Immature natural killer cell (primary cell): ENCODE results near the gene NPEPPS. TPM values are rescaled to one million over a fixed set of nuclear protein-coding genes. Genes with fewer than 3 reads are reported as not detected.

Experiments
- DNase-seq, 3 donors: peaks; one replicate each; pipeline ENCODE4 v3.0.0; 2022; ENCODE audit warnings: mixed read lengths in 1 of 3
- H3K27ac Mint-ChIP-seq, 6 donors: one replicate each; pipeline ENCODE4 v1.8.0; 2020; ENCODE audit warnings: mixed read lengths in 6 of 6, mild to moderate bottlenecking in 5 of 6, inconsistent platforms in 4 of 6, moderate library complexity in 3 of 6
- H3K27me3 Mint-ChIP-seq, 3 donors: one replicate each; pipeline ENCODE4 v1.8.0; 2020 to 2021; ENCODE audit warnings: low read depth in 3 of 3, mild to moderate bottlenecking in 3 of 3, mixed read lengths in 3 of 3, moderate library complexity in 3 of 3, inconsistent platforms in 1 of 3
- H3K36me3 Mint-ChIP-seq, 3 donors: one replicate each; pipeline ENCODE4 v1.8.0; 2020; ENCODE audit warnings: mixed read lengths in 3 of 3, inconsistent platforms in 2 of 3, mild to moderate bottlenecking in 2 of 3
- H3K4me1 Mint-ChIP-seq, 2 donors: one replicate each; pipeline ENCODE4 v1.8.0; 2020; ENCODE audit warnings: inconsistent platforms in 2 of 2, mild to moderate bottlenecking in 2 of 2, mixed read lengths in 2 of 2, moderate library complexity in 1 of 2
- H3K4me3 Mint-ChIP-seq, 5 donors: one replicate each; pipeline ENCODE4 v1.8.0; 2020; ENCODE audit warnings: mild to moderate bottlenecking in 5 of 5, mixed read lengths in 5 of 5, inconsistent platforms in 3 of 5, moderate library complexity in 3 of 5
- H3K9me3 Mint-ChIP-seq, 6 donors: one replicate each; pipeline ENCODE4 v1.8.0; 2020; ENCODE audit warnings: mild to moderate bottlenecking in 6 of 6, mixed read lengths in 6 of 6, inconsistent platforms in 4 of 6, moderate library complexity in 3 of 6
- polyA plus RNA-seq, 3 donors: library from polyadenylated mRNA; unstranded; fragments of 300-500 nt; fragmentation: Illumina TruSeq; gene quantifications; one replicate each; pipeline ENCODE4 v1.2.3, GENCODE V29; 2021

NPEPPS gene
- polyA plus RNA-seq, 3 donors from 2014 or later, result 23.9 to 51.0 (median 33.7) TPM

- no peaks in the 10 kb centered on the region for H3K4me1 Mint-ChIP-seq
- H3K9me3 Mint-ChIP-seq, result no peaks in the 10 kb centered on the region
- DNase-seq, result no peak
- peaks cover 5 to 9% (median 5%) of the 10 kb centered on the region in 3 donors for H3K36me3 Mint-ChIP-seq
- H3K27ac Mint-ChIP-seq, result no peak overlapping the region
- H3K4me3 Mint-ChIP-seq, result no peak overlapping the region
- H3K27me3 Mint-ChIP-seq, result peaks cover 0 to 1% (median 0%) of the 10 kb centered on the region in 3 donors
Measured at GRCh38 chr17:47628014-47628566, 97.2 kb downstream of the NPEPPS start.

DNA sequence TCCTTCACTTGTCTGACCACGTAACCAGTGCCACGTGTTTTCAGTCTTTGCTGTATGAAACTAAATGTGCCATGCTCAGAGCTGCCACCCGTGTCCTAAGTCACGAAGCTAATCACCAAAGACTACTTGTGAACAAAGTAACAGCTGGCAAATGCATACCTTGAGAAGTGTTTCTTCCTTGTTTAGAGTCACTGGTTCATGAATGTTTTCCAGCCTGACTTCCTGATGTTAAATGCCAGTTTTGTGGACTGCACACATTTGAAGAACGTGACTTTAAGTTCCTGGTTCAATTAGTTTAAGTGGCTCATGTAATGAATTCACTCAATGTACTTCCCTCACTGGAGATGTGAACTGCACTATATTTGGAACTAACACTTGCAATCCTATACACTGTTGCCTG lies 98.9 kb downstream of the NPEPPS start:
- Mint-ChIP-seq H3K9me3 (no peaks in the 10 kb centered on the region), H3K4me1 (peaks cover 8 to 11% of the 10 kb centered on the region in 2 donors), H3K4me3 (no peak overlapping the region), H3K36me3 (peaks cover 3 to 6% (median 5%) of the 10 kb centered on the region in 3 donors), H3K27me3 (peaks cover 0 to 3% (median 2%) of the 10 kb centered on the region in 3 donors), H3K27ac (peak overlapping the region in 1 of 6 donors; percentile 65)
- DNase-seq, result no peak

GRCh38 chr17:47630614-47631013 lies 99.7 kb downstream of the NPEPPS start:
- no peaks in the 10 kb centered on the region for H3K9me3 Mint-ChIP-seq
- H3K27ac Mint-ChIP-seq, result peak overlapping the region in 1 of 6 donors; percentile 65
- DNase-seq, result no peak
- H3K4me1 Mint-ChIP-seq, result peaks cover 13 to 16% of the 10 kb centered on the region in 2 donors
- H3K36me3 Mint-ChIP-seq, result peaks cover 0 to 5% (median 5%) of the 10 kb centered on the region in 3 donors
- H3K4me3 Mint-ChIP-seq, result no peak overlapping the region
- H3K27me3 Mint-ChIP-seq, result peaks cover 0 to 4% (median 3%) of the 10 kb centered on the region in 3 donors

- Mint-ChIP-seq H3K4me3 (no peak overlapping the region), H3K9me3 (no peaks in the 10 kb centered on the region), H3K27ac (no peak overlapping the region), H3K4me1 (peaks cover 20 to 26% of the 10 kb centered on the region in 2 donors), H3K27me3 (peaks cover 0 to 4% (median 3%) of the 10 kb centered on the region in 3 donors), H3K36me3 (peaks cover 0 to 5% (median 5%) of the 10 kb centered on the region in 3 donors)
- DNase-seq, result no peak
Measured at GRCh38 chr17:47632991-47633390, 102.1 kb downstream of the NPEPPS start.

GRCh38 chr17:47633996-47634395 lies 103.1 kb downstream of the NPEPPS start:
- peaks cover 20 to 26% of the 10 kb centered on the region in 2 donors for H3K4me1 Mint-ChIP-seq
- H3K36me3 Mint-ChIP-seq, result peaks cover 0 to 7% (median 7%) of the 10 kb centered on the region in 3 donors
- peak overlapping the region in 1 of 5 donors; percentile 36 for H3K4me3 Mint-ChIP-seq
- peaks cover 0 to 4% (median 3%) of the 10 kb centered on the region in 3 donors for H3K27me3 Mint-ChIP-seq
- DNase-seq, result no peak
- H3K27ac Mint-ChIP-seq, result peak overlapping the region in 4 of 6 donors; percentile 60 to 83 (median 74)
- H3K9me3 Mint-ChIP-seq, result no peaks in the 10 kb centered on the region

DNA sequence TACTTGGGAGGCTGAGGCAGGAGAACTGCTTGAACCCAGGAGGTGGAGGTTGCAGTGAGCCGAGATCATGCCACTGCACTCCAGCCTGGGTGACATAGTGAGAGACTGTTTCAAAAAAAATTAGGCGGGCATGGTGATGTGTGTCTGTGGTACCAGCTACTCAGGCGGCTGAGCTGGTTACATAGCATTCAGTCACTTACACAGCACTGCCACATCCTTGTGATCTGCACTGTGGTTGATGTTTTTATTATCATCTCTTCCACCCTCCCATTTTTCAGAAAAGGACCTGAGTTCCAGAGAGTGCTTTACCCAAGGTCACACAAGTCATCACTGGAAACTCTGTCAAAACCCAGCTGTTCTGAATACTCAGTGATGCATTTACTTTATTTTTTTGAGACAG lies 104.0 kb downstream of the NPEPPS start:
- H3K36me3 Mint-ChIP-seq, result peaks cover 0 to 8% (median 8%) of the 10 kb centered on the region in 3 donors
- peak overlapping the region; percentile 60 to 86 (median 81) for H3K27ac Mint-ChIP-seq
- peak; percentile 66 to 73 (median 66) for DNase-seq
- H3K4me3 Mint-ChIP-seq, result peak overlapping the region; percentile 6 to 64 (median 54)
- peaks cover 0 to 4% (median 3%) of the 10 kb centered on the region in 3 donors for H3K27me3 Mint-ChIP-seq
- peaks cover 20 to 26% of the 10 kb centered on the region in 2 donors for H3K4me1 Mint-ChIP-seq
- H3K9me3 Mint-ChIP-seq, result no peaks in the 10 kb centered on the region

GRCh38 chr17:47635734-47636133 lies 104.8 kb downstream of the NPEPPS start:
- Mint-ChIP-seq H3K4me1 (peaks cover 20 to 26% of the 10 kb centered on the region in 2 donors), H3K27ac (peak overlapping the region in 3 of 6 donors; percentile 45 to 79 (median 59)), H3K36me3 (peaks cover 0 to 8% (median 8%) of the 10 kb centered on the region in 3 donors), H3K9me3 (no peaks in the 10 kb centered on the region), H3K4me3 (peak overlapping the region in 1 of 5 donors; percentile 20), H3K27me3 (peaks cover 0 to 4% (median 3%) of the 10 kb centered on the region in 3 donors)
- DNase-seq, result no peak

DNA sequence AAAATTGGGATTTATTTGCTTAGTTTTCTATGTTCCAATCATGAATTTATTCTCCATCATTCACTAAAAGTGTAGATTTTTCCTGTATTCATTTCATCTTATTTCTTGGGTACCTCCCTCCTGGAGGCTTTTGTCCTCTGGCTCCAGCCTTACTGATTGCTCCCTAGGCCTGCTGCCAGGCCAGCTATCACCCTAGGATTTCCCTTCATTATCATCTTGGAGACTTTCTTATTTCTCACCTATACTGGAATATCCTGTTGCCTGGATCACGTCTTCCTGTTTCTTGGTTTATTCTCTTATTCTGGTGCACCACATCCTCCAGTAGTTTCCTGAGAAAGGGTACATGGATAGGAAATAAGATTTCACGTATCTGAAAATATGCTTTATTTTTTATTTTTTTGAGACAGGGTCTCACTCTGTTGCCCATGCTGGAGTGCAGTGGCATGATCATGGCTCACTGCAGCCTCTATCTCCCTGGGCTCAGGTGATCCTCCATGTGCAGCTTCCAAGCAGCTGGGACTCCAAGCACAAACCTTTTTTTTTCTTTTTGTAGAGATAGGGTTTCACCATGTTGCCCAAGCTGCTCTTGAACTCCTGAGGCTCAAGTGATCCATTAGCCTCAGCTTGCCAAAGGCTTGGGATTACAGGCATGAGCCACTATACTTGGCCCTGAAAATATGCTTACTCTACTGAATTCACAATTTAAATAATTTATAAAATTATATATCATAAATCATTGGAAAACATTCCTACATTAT lies 105.5 kb downstream of the NPEPPS start:
- H3K9me3 Mint-ChIP-seq, result no peaks in the 10 kb centered on the region
- peaks cover 0 to 4% (median 3%) of the 10 kb centered on the region in 3 donors for H3K27me3 Mint-ChIP-seq
- peak overlapping the region in 2 of 5 donors; percentile 31 to 63 for H3K4me3 Mint-ChIP-seq
- no peak for DNase-seq
- H3K36me3 Mint-ChIP-seq, result peaks cover 0 to 3% (median 3%) of the 10 kb centered on the region in 3 donors
- peak overlapping the region in 4 of 6 donors; percentile 19 to 79 (median 58) for H3K27ac Mint-ChIP-seq
- peaks cover 20 to 26% of the 10 kb centered on the region in 2 donors for H3K4me1 Mint-ChIP-seq

GRCh38 chr17:47638903-47639302 lies 108.0 kb downstream of the NPEPPS start:
- H3K36me3 Mint-ChIP-seq, result peaks cover 0 to 3% (median 3%) of the 10 kb centered on the region in 3 donors
- DNase-seq, result no peak
- H3K4me3 Mint-ChIP-seq, result no peak overlapping the region
- no peaks in the 10 kb centered on the region for H3K9me3 Mint-ChIP-seq
- H3K27me3 Mint-ChIP-seq, result peaks cover 2 to 4% (median 3%) of the 10 kb centered on the region in 3 donors
- H3K4me1 Mint-ChIP-seq, result peaks cover 19 to 24% of the 10 kb centered on the region in 2 donors
- H3K27ac Mint-ChIP-seq, result no peak overlapping the region

DNA sequence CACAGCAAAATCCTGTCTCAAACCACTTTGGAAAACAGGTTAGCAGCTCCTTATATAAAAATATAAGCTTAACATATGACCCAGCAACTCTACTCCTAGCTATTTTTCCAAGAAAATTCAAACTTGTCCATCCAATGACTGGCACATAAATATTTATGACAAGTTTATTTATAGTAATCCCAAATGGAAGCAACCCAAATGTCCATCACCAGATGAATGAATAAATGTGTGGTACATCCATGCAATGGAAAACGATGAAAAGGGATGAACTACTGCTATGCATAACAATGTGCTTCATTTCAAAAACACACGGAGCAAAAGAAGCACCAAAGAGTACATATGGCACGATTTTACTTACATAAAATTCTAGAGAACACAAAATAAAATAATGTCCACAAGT lies 109.2 kb downstream of the NPEPPS start:
- no peak for DNase-seq
- peaks cover 0 to 8% (median 3%) of the 10 kb centered on the region in 3 donors for H3K36me3 Mint-ChIP-seq
- no peak overlapping the region for H3K27ac Mint-ChIP-seq
- H3K4me1 Mint-ChIP-seq, result peaks cover 10 to 12% of the 10 kb centered on the region in 2 donors
- no peak overlapping the region for H3K4me3 Mint-ChIP-seq
- H3K9me3 Mint-ChIP-seq, result no peaks in the 10 kb centered on the region
- H3K27me3 Mint-ChIP-seq, result peaks cover 0 to 2% (median 2%) of the 10 kb centered on the region in 3 donors

DNA sequence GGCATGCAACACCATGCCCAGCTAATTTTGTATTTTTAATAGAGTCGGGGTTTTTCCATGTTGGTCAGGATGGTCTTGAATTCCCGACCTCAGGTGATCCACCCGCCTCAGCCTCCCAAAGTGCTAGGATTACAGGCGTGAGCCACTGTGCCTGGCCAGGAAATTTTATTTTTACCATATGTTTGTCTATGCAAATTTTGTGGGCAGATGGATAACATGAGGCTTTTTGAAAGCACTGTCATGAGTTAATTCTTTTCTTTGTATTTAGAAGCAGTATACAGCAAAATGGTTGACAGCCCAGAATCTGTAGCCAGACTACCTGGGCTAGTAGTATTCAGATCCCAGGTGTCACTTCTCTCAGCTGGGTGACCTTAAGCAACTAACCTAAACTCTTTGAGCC lies 110.3 kb downstream of the NPEPPS start:
- DNase-seq, result no peak
- Mint-ChIP-seq H3K27ac (no peak overlapping the region), H3K4me3 (no peak overlapping the region), H3K36me3 (peaks cover 0 to 8% (median 3%) of the 10 kb centered on the region in 3 donors), H3K4me1 (peaks cover 6 to 7% of the 10 kb centered on the region in 2 donors), H3K27me3 (peaks cover 0 to 2% (median 2%) of the 10 kb centered on the region in 3 donors), H3K9me3 (no peaks in the 10 kb centered on the region)

DNA sequence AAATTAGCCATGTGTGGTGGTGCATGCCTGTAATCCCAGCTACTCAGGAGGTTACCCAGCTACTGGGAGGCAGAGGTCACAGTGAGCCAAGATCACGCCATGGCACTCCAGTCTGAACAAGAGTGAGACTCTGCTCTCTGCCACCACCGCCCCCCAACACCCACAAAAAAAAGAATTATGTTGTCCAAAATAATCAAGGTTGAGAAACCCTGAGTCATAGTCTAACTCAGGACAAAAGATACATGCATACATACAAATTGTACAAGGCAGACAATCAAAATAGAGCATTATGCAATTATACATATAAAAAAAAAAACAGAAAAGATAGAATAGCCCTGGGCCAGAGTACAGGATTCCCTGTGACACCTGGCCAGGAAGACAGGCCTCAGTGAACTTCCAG lies 112.2 kb downstream of the NPEPPS start:
- Mint-ChIP-seq H3K4me3 (no peak overlapping the region), H3K27me3 (peaks cover 0 to 2% (median 2%) of the 10 kb centered on the region in 3 donors), H3K27ac (no peak overlapping the region), H3K36me3 (peaks cover 0 to 8% (median 3%) of the 10 kb centered on the region in 3 donors), H3K9me3 (no peaks in the 10 kb centered on the region), H3K4me1 (peaks cover 0 to 2% of the 10 kb centered on the region in 2 donors)
- DNase-seq, result no peak

DNA sequence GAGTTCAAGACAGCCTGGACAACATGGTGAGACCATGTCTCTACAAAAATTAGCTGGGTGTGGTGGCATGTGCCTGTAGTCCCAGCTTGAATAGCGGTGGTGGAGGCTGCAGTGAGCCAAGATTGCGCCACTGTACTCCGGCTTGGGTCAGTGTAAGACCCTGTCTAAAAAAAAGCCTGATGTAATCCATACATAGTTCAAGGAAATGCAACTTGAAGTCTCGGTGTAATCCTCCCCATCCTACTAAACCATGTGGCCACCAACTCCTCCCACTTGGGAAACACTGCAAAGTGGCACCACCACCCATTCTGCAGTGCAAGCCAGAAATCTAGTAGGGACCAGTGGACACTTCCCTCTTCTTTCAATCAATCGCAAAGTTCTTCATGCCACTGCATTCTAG lies 113.4 kb downstream of the NPEPPS start:
- no peak overlapping the region for H3K4me3 Mint-ChIP-seq
- H3K36me3 Mint-ChIP-seq, result peaks cover 0 to 5% (median 0%) of the 10 kb centered on the region in 3 donors
- no peaks in the 10 kb centered on the region for H3K9me3 Mint-ChIP-seq
- peaks cover 11 to 13% of the 10 kb centered on the region in 2 donors for H3K4me1 Mint-ChIP-seq
- no peak for DNase-seq
- peaks cover 3 to 5% (median 4%) of the 10 kb centered on the region in 3 donors for H3K27me3 Mint-ChIP-seq
- no peak overlapping the region for H3K27ac Mint-ChIP-seq
